Mesendoderm (in vitro differentiated cells): ENCODE data around the gene RGS13.

Source experiments
- DNase-seq: peaks from one replicate; pipeline ENCODE4 v3.0.0; 2013
- H2AK5ac ChIP-seq: 2 replicates; pipeline ENCODE4 v1.6.1; 2013; ENCODE audit warnings: low read length, inconsistent platforms
- H2BK120ac ChIP-seq: 2 replicates; pipeline ENCODE4 v1.6.1; 2013; ENCODE audit warnings: low read depth, mild to moderate bottlenecking, low read length, moderate library complexity, mixed read lengths
- H2BK15ac ChIP-seq: replicated peaks from 2 replicates; pipeline ENCODE4 v1.6.1; 2013; ENCODE audit warnings: low read depth, mild to moderate bottlenecking, moderate library complexity
- H2BK5ac ChIP-seq: 2 replicates; pipeline ENCODE4 v1.6.1; 2013; ENCODE audit warnings: low read length, inconsistent platforms
- H3K18ac ChIP-seq: 2 replicates; pipeline ENCODE4 v1.6.1; 2013; ENCODE audit warnings: mild to moderate bottlenecking, low read length, mixed read lengths
- H3K23ac ChIP-seq: one replicate; pipeline ENCODE4 v1.6.1; 2013; ENCODE audit warnings: low read length
- H3K27ac ChIP-seq: 2 replicates; pipeline ENCODE4 v1.5.1; 2013; ENCODE audit warnings: low read depth, mild to moderate bottlenecking, inconsistent platforms, low read length, moderate library complexity
- H3K27me3 ChIP-seq: 2 replicates; pipeline ENCODE4 v1.6.1; 2013; ENCODE audit warnings: low read length, control low read depth, mild to moderate bottlenecking, inconsistent platforms; ENCODE audit not compliant: insufficient read depth, poor library complexity
- H3K36me3 ChIP-seq: 2 replicates; pipeline ENCODE4 v1.6.1; 2013; ENCODE audit warnings: low read length, inconsistent platforms; ENCODE audit not compliant: control insufficient read depth, insufficient read depth
- H3K4ac ChIP-seq: one replicate; pipeline ENCODE4 v1.6.1; 2013; ENCODE audit warnings: low read depth, mild to moderate bottlenecking, low read length, moderate library complexity
- H3K4me1 ChIP-seq: 2 replicates; pipeline ENCODE4 v1.6.1; 2013; ENCODE audit warnings: low read depth, low read length, inconsistent platforms; ENCODE audit not compliant: control insufficient read depth
- H3K4me2 ChIP-seq: 2 replicates; pipeline ENCODE4 v1.6.1; 2013; ENCODE audit warnings: low read length
- H3K4me3 ChIP-seq: 2 replicates; pipeline ENCODE4 v1.5.1; 2013; ENCODE audit warnings: mild to moderate bottlenecking, low read length
- H3K56ac ChIP-seq: one replicate; pipeline ENCODE4 v1.6.1; 2013; ENCODE audit warnings: low read length
- H3K79me1 ChIP-seq: 2 replicates; pipeline ENCODE4 v1.6.1; 2013; ENCODE audit warnings: low read length, inconsistent platforms
- H3K79me2 ChIP-seq: 2 replicates; pipeline ENCODE4 v1.6.1; 2013; ENCODE audit warnings: mild to moderate bottlenecking, low read length; ENCODE audit not compliant: control insufficient read depth, insufficient read depth
- H3K9ac ChIP-seq: 2 replicates; pipeline ENCODE4 v1.6.1; 2013; ENCODE audit warnings: low read length, inconsistent platforms
- H4K5ac ChIP-seq: one replicate; pipeline ENCODE4 v1.6.1; 2013; ENCODE audit warnings: low read length
- H4K8ac ChIP-seq: one replicate; pipeline ENCODE4 v1.6.1; 2013; ENCODE audit warnings: low read depth, mild to moderate bottlenecking, control low read depth, low read length, moderate library complexity
- WGBS: extraction: QIAGEN DNeasy Blood & Tissue Kit; methylation state at CpG from one replicate; pipeline ENCODE4 v1.1.7; 2013; ENCODE audit warnings: low lambda C conversion rate, missing lambda C conversion rate; ENCODE audit not compliant: insufficient coverage; ENCODE audit errors: extremely low coverage; 5-methylcytosine and 5-hydroxymethylcytosine counted together

RGS13 gene

GRCh38 chr1:192610112-192610889 is 25.6 kb upstream of the RGS13 start:
- Histone ChIP-seq H3K4ac (no peak overlapping the region), H2BK120ac (no peak overlapping the region), H3K56ac (no peak overlapping the region), H3K79me1 (no peaks in the 10 kb centered on the region), H3K18ac (no peak overlapping the region), H3K23ac (no peak overlapping the region), H2BK15ac (no peak overlapping the region), H3K4me3 (no peak overlapping the region), H3K4me1 (no peaks in the 10 kb centered on the region), H2AK5ac (no peak overlapping the region), H3K4me2 (no peak overlapping the region), H4K5ac (no peak overlapping the region), H3K36me3 (no peaks in the 10 kb centered on the region), H2BK5ac (no peak overlapping the region), H3K27me3 (no peaks in the 10 kb centered on the region), H4K8ac (no peak overlapping the region), H3K27ac (no peak overlapping the region), H3K79me2 (no peaks in the 10 kb centered on the region), H3K9ac (no peak overlapping the region)
- DNase-seq: no peak
- WGBS: no CpG with 5 or more reads among the region's 3 CpGs

- H4K8ac ChIP-seq: no peak overlapping the region
- no peak overlapping the region for H2BK120ac ChIP-seq
- no peak overlapping the region for H3K4me2 ChIP-seq
- no peaks in the 10 kb centered on the region for H3K27me3 ChIP-seq
- no peak overlapping the region for H2AK5ac ChIP-seq
- no peak overlapping the region for H2BK5ac ChIP-seq
- no peak overlapping the region for H3K4ac ChIP-seq
- no peak overlapping the region for H3K18ac ChIP-seq
- no peak overlapping the region for H4K5ac ChIP-seq
- no peaks in the 10 kb centered on the region for H3K79me1 ChIP-seq
- no peak overlapping the region for H3K27ac ChIP-seq
- H3K4me3 ChIP-seq: no peak overlapping the region
- no peaks in the 10 kb centered on the region for H3K4me1 ChIP-seq
- no peak overlapping the region for H3K9ac ChIP-seq
- H3K23ac ChIP-seq: no peak overlapping the region
- H3K36me3 ChIP-seq: no peaks in the 10 kb centered on the region
- no CpG with 5 or more reads among the region's 1 CpG for WGBS
- no peak for DNase-seq
- H2BK15ac ChIP-seq: no peak overlapping the region
- H3K79me2 ChIP-seq: no peaks in the 10 kb centered on the region
- no peak overlapping the region for H3K56ac ChIP-seq
These were observed 20.9 kb upstream of the RGS13 start for GRCh38 chr1:192615055-192615454.

- H2BK120ac ChIP-seq: no peak overlapping the region
- H3K56ac ChIP-seq: no peak overlapping the region
- no peak overlapping the region for H2BK5ac ChIP-seq
- H4K8ac ChIP-seq: no peak overlapping the region
- no peaks in the 10 kb centered on the region for H3K27me3 ChIP-seq
- no peak overlapping the region for H3K4me3 ChIP-seq
- H3K79me1 ChIP-seq: no peaks in the 10 kb centered on the region
- H2BK15ac ChIP-seq: no peak overlapping the region
- H4K5ac ChIP-seq: no peak overlapping the region
- H3K27ac ChIP-seq: no peak overlapping the region
- no peaks in the 10 kb centered on the region for H3K36me3 ChIP-seq
- no peak overlapping the region for H3K18ac ChIP-seq
- no peaks in the 10 kb centered on the region for H3K4me1 ChIP-seq
- H3K4ac ChIP-seq: no peak overlapping the region
- DNase-seq: no peak
- H3K9ac ChIP-seq: no peak overlapping the region
- H3K23ac ChIP-seq: no peak overlapping the region
- no peaks in the 10 kb centered on the region for H3K79me2 ChIP-seq
- no peak overlapping the region for H3K4me2 ChIP-seq
- no peak overlapping the region for H2AK5ac ChIP-seq
These were observed 15.8 kb upstream of the RGS13 start for GRCh38 chr1:192620071-192620635.

- no peak overlapping the region for H4K5ac ChIP-seq
- H3K36me3 ChIP-seq: no peaks in the 10 kb centered on the region
- H3K79me2 ChIP-seq: no peaks in the 10 kb centered on the region
- no peak overlapping the region for H3K9ac ChIP-seq
- no peak overlapping the region for H2BK5ac ChIP-seq
- H3K4me3 ChIP-seq: no peak overlapping the region
- H3K4me2 ChIP-seq: no peak overlapping the region
- no CpG with 5 or more reads among the region's 3 CpGs for WGBS
- H3K27me3 ChIP-seq: no peaks in the 10 kb centered on the region
- H3K23ac ChIP-seq: no peak overlapping the region
- H4K8ac ChIP-seq: no peak overlapping the region
- H3K4me1 ChIP-seq: no peaks in the 10 kb centered on the region
- H3K27ac ChIP-seq: no peak overlapping the region
- DNase-seq: no peak
- H3K79me1 ChIP-seq: no peaks in the 10 kb centered on the region
- H2AK5ac ChIP-seq: no peak overlapping the region
- H3K56ac ChIP-seq: no peak overlapping the region
- no peak overlapping the region for H3K18ac ChIP-seq
- no peak overlapping the region for H2BK15ac ChIP-seq
- H2BK120ac ChIP-seq: no peak overlapping the region
- no peak overlapping the region for H3K4ac ChIP-seq
These were observed 9.4 kb upstream of the RGS13 start for GRCh38 chr1:192626366-192627179.

- Histone ChIP-seq H3K4ac (no peak overlapping the region), H2BK15ac (no peak overlapping the region), H3K4me2 (no peak overlapping the region), H4K8ac (no peak overlapping the region), H3K36me3 (no peaks in the 10 kb centered on the region), H3K27me3 (no peaks in the 10 kb centered on the region), H2BK5ac (no peak overlapping the region), H3K4me3 (no peak overlapping the region), H2AK5ac (no peak overlapping the region), H2BK120ac (no peak overlapping the region), H3K79me1 (no peaks in the 10 kb centered on the region), H3K18ac (no peak overlapping the region), H3K23ac (no peak overlapping the region), H4K5ac (no peak overlapping the region), H3K79me2 (no peaks in the 10 kb centered on the region), H3K27ac (no peak overlapping the region), H3K56ac (no peak overlapping the region), H3K9ac (no peak overlapping the region), H3K4me1 (no peaks in the 10 kb centered on the region)
- no CpG with 5 or more reads among the region's 5 CpGs for WGBS
- DNase-seq: no peak
These were observed 8.0 kb upstream of the RGS13 start for GRCh38 chr1:192627901-192628300.
